ENCODE data around the gene ZNF18. TPM values are rescaled to one million over a fixed set of nuclear protein-coding genes. Genes with fewer than 3 reads are reported as not detected.
A peak's percentile ranks its signal among the peaks of the same experiment; 100 is the strongest.

The ZNF18 gene
- total and polyA plus RNA-seq, 2 experiments from 2014 or later: 5.9 to 9.8 TPM

GRCh38 chr17:11990363-11990983, 6.8 kb downstream of the ZNF18 start:
- Mint-ChIP-seq H3K9me3 (no peaks in the 10 kb centered on the region; the same call in 2 of the 3 replicates), H3K36me3 (ENCODE audit: low read depth) (peaks cover 47% of the 10 kb centered on the region), H3K27ac (no peak overlapping the region), H3K4me1 (peaks cover 46% of the 10 kb centered on the region), H3K27me3 (ENCODE audit: insufficient read depth, low read depth, poor library complexity) (no peaks in the 10 kb centered on the region), H3K4me3 (no peak overlapping the region)
- Histone ChIP-seq H3K79me2 (replicated peaks; ENCODE audit: insufficient read depth) (no peaks in the 10 kb centered on the region), H3K4me1 (ENCODE audit: insufficient read depth) (peaks cover 29% of the 10 kb centered on the region), H3F3A (replicated peaks; ENCODE audit: low read depth) (no peaks in the 10 kb centered on the region), H3K36me3 (ENCODE audit: insufficient read depth) (no peaks in the 10 kb centered on the region), H4K20me1 (replicated peaks; ENCODE audit: insufficient read depth) (no peaks in the 10 kb centered on the region), H3K4me3 (no peak overlapping the region), H3K27ac (ENCODE audit: low read depth) (peak overlapping the region; percentile 79), H2AFZ (no peak overlapping the region), H3K4me2 (0 out of 2 replicates have a peak overlapping the region, but pooled peaks have one; percentile 8), H3K9me2 (ENCODE audit: insufficient read depth) (0 out of 2 replicates have a peak, but pooled peaks cover 2% of the 10 kb centered on the region), H3K27me3 (ENCODE audit: insufficient read depth) (no peaks in the 10 kb centered on the region)
- DNase-seq (ENCODE audit: low spot score) (no peak), ATAC-seq (no peak)
- TF ChIP-seq NANOG (IDR thresholded peaks at IDR 0.05; ENCODE audit: borderline replicate concordance): no peak
- no peak for TF ChIP-seq ZNF462 (CRISPR knock-in tag; IDR thresholded peaks at IDR 0.05)
- no peak for TF ChIP-seq STAT1 (IDR thresholded peaks at IDR 0.05; ENCODE audit: unreplicated experiment)
- no peak for TF ChIP-seq CTCF (conservative IDR thresholded peaks at IDR 0.05; ENCODE audit: low read depth in 2 of 2)
- no peak for TF ChIP-seq JUNB (IDR thresholded peaks at IDR 0.05; ENCODE audit: unreplicated experiment)
- TF ChIP-seq CREB1 (CRISPR knock-in tag; IDR thresholded peaks at IDR 0.05; ENCODE audit: low read depth): no peak
- no peak for TF ChIP-seq REST (IDR thresholded peaks at IDR 0.05; ENCODE audit: unreplicated experiment)
- no peak for TF ChIP-seq EZH2phosphoT487 (IDR thresholded peaks at IDR 0.05; ENCODE audit: unreplicated experiment)
- no peak for TF ChIP-seq EZH2 (IDR thresholded peaks at IDR 0.05; ENCODE audit: low read depth, unreplicated experiment)
- TF ChIP-seq ZNF114 (CRISPR knock-in tag; IDR thresholded peaks at IDR 0.05): no peak

All from GM23338 (cell line).